ENCODE results near the gene NAA40. TPM values are rescaled to one million over a fixed set of nuclear protein-coding genes. Genes with fewer than 3 reads are reported as not detected.

Gene NAA40
- total RNA-seq, 2 experiments from 2014 or later: 11.8 to 14.0 TPM

GRCh38 chr11:63923319-63923718 lies 15.5 kb upstream of the NAA40 start:
- Mint-ChIP-seq H3K27ac (no peak overlapping the region), H3K36me3 (ENCODE audit: low read depth) (no peaks in the 10 kb centered on the region), H3K4me1 (ENCODE audit: low read depth) (peaks cover 7% of the 10 kb centered on the region), H3K9me3 (no peaks in the 10 kb centered on the region), H3K27me3 (no peaks in the 10 kb centered on the region), H3K4me3 (no peak overlapping the region)
- CTCF ChIA-PET: interaction anchor here (1.5 kb wide), 1 partner anchor 22 kb away, joined by 3 read pairs; no protein-coding TSS in a partner anchor
- H3K36me3 ChIP-seq (ENCODE audit: insufficient read depth, low read length): no peaks in the 10 kb centered on the region
- no peak for ATAC-seq (ENCODE audit: poor library complexity)
- TF ChIP-seq CTCF (IDR thresholded peaks at IDR 0.05): no peak
- no peak overlapping the region for H3K27ac ChIP-seq (ENCODE audit: low read depth in 1 of 2, low read length in 2 of 2)
- no peaks in the 10 kb centered on the region for H3K27me3 ChIP-seq (ENCODE audit: control insufficient read depth in 1 of 2, insufficient read depth in 2 of 2, low read length in 2 of 2)
- POLR2A ChIA-PET: no interaction called here
- DNase-seq: no peak
- no peaks in the 10 kb centered on the region for H3K9me3 ChIP-seq (ENCODE audit: control insufficient read depth in 1 of 2, insufficient read depth in 1 of 2, low read length in 2 of 2)
- peaks cover 11% of the 10 kb centered on the region for H3K4me1 ChIP-seq (ENCODE audit: insufficient read depth, low read length)
- H3K4me3 ChIP-seq (ENCODE audit: low read length): no peak overlapping the region
- intact Hi-C loops (cut with DNase I, micrococcal nuclease): no loop called here

GRCh38 chr11:63929616-63930015 lies 9.2 kb upstream of the NAA40 start:
- Histone ChIP-seq H3K4me1 (ENCODE audit: insufficient read depth, low read length) (no peaks in the 10 kb centered on the region), H3K4me3 (ENCODE audit: low read length) (no peak overlapping the region), H3K27ac (ENCODE audit: low read depth in 1 of 2, low read length in 2 of 2) (no peak overlapping the region), H3K27me3 (ENCODE audit: control insufficient read depth in 1 of 2, insufficient read depth in 2 of 2, low read length in 2 of 2) (no peaks in the 10 kb centered on the region), H3K9me3 (ENCODE audit: control insufficient read depth in 1 of 2, insufficient read depth in 1 of 2, low read length in 2 of 2) (no peaks in the 10 kb centered on the region), H3K36me3 (ENCODE audit: insufficient read depth, low read length) (no peaks in the 10 kb centered on the region)
- no peak for TF ChIP-seq CTCF (IDR thresholded peaks at IDR 0.05)
- DNase-seq (no peak), ATAC-seq (ENCODE audit: poor library complexity) (no peak)
- POLR2A ChIA-PET: no interaction called here
- Mint-ChIP-seq H3K27ac (no peak overlapping the region), H3K9me3 (no peaks in the 10 kb centered on the region), H3K36me3 (ENCODE audit: low read depth) (no peaks in the 10 kb centered on the region), H3K4me1 (ENCODE audit: low read depth) (no peaks in the 10 kb centered on the region), H3K27me3 (no peaks in the 10 kb centered on the region), H3K4me3 (no peak overlapping the region)
- intact Hi-C loops (cut with DNase I, micrococcal nuclease): no loop called here
- CTCF ChIA-PET: no interaction called here

- no peak for ATAC-seq (ENCODE audit: poor library complexity)
- Mint-ChIP-seq H3K4me3 (no peak overlapping the region), H3K4me1 (ENCODE audit: low read depth) (no peaks in the 10 kb centered on the region), H3K9me3 (no peaks in the 10 kb centered on the region), H3K36me3 (ENCODE audit: low read depth) (no peaks in the 10 kb centered on the region), H3K27me3 (no peaks in the 10 kb centered on the region), H3K27ac (no peak overlapping the region)
- POLR2A ChIA-PET: no interaction called here
- Histone ChIP-seq H3K4me1 (ENCODE audit: insufficient read depth, low read length) (no peaks in the 10 kb centered on the region), H3K27ac (ENCODE audit: low read depth in 1 of 2, low read length in 2 of 2) (no peak overlapping the region), H3K9me3 (ENCODE audit: control insufficient read depth in 1 of 2, insufficient read depth in 1 of 2, low read length in 2 of 2) (no peaks in the 10 kb centered on the region), H3K4me3 (ENCODE audit: low read length) (no peak overlapping the region), H3K27me3 (ENCODE audit: control insufficient read depth in 1 of 2, insufficient read depth in 2 of 2, low read length in 2 of 2) (no peaks in the 10 kb centered on the region), H3K36me3 (ENCODE audit: insufficient read depth, low read length) (no peaks in the 10 kb centered on the region)
- intact Hi-C loops (cut with DNase I, micrococcal nuclease): no loop called here
- no peak for DNase-seq
- CTCF ChIA-PET: no interaction called here
- no peak for TF ChIP-seq CTCF (IDR thresholded peaks at IDR 0.05)
Observed at GRCh38 chr11:63931045-63931444, 7.8 kb upstream of the NAA40 start.
